OCI-LY3 (cell line): ENCODE results near the gene CLIC1.

Experiments
- EZH2phosphoT487 ChIP-seq: fragments of 200-600 bp; shearing (Covaris generic); IDR thresholded peaks from 2 replicates; pipeline ENCODE4 v1.6.1; 2018; ENCODE audit warnings: antibody characterized with exemption, mixed run types, low read depth
- TF ChIP-seq, protein P1 (sequence below): fragments of 200-600, 300-600 bp; sonication (generic); IDR thresholded peaks from 2 replicates; pipeline ENCODE4 v1.5.1; 2014; ENCODE audit warnings: antibody characterized with exemption, low read length, low read depth

DNA sequence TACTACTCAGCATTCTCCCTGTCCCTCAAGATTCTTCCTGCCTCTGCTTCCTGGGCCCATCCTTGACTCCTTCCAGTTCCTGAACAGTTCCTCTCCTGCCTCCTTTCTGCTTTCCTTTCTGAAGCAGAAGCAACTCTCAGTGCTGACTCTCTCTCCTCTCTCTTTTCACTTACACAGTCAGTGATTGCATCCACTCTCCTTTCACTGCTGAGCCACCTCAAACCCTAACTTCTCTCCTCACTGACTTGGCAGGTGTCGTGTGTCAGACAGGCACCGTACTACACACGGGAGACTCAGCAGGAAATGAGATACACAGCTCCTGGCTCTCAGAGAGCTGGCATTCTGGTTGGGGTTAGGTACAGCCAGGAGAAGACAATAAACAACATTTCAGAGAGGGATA, 38.8 kb downstream of the CLIC1 start:
- no peak for TF ChIP-seq EZH2phosphoT487
- TF ChIP-seq, protein P1, sequence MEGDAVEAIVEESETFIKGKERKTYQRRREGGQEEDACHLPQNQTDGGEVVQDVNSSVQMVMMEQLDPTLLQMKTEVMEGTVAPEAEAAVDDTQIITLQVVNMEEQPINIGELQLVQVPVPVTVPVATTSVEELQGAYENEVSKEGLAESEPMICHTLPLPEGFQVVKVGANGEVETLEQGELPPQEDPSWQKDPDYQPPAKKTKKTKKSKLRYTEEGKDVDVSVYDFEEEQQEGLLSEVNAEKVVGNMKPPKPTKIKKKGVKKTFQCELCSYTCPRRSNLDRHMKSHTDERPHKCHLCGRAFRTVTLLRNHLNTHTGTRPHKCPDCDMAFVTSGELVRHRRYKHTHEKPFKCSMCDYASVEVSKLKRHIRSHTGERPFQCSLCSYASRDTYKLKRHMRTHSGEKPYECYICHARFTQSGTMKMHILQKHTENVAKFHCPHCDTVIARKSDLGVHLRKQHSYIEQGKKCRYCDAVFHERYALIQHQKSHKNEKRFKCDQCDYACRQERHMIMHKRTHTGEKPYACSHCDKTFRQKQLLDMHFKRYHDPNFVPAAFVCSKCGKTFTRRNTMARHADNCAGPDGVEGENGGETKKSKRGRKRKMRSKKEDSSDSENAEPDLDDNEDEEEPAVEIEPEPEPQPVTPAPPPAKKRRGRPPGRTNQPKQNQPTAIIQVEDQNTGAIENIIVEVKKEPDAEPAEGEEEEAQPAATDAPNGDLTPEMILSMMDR = no peak
